K562 (cell line): Measurements from ENCODE around the gene EDDM3A. TPM values are rescaled to one million over a fixed set of nuclear protein-coding genes. Genes with fewer than 3 reads are reported as not detected.

ENCODE experiments used
- ATAC-seq: fragments of 200-7000 bp; cut with Tn5 transposase; 3 replicates; pipeline ENCODE4 v1.9.1; 2020; ENCODE audit warnings: moderate library complexity
- BruUV-seq: library from RNA; stranded (reverse); fragments of 400-500 nt; replicated peaks from 2 replicates; lab custom pipeline; 2021; lab: Mats Ljungman, UMichigan
- CTCF ChIA-PET: fragments of 300-600 bp; formaldehyde crosslinking; extraction: SDS; loops from one replicate; lab custom pipeline; 2021; ENCODE audit warnings: low intra/inter-chr PET ratio; lab: Yijun Ruan, JAX
- POLR2A ChIA-PET: fragments of 300-600, 350-650 bp; sonication (Branson Sonifier 250); formaldehyde crosslinking; extraction: SDS; loops from one replicate; lab custom pipeline; 2021; ENCODE audit warnings: antibody characterized with exemption, inconsistent platforms; lab: Yijun Ruan, JAX
- DNase-seq, 4 experiments: peaks; one replicate each; pipeline versions ENCODE4 v3.0.0 to v3.0.0-alpha.2; 2011 to 2018; ENCODE audit warnings: low spot score in 3 of 4, mixed read lengths in 3 of 4; ENCODE audit errors: extremely low read depth in 1 of 4
- FAIRE-seq: peaks from 2 replicates; lab custom pipeline; 2011; peaks lifted over from hg19 to GRCh38; lab: Jason Lieb, UNC
- H2AFZ ChIP-seq: 2 replicates; pipeline ENCODE4 v1.6.0; 2011; ENCODE audit warnings: low read depth, low read length, control low read depth, inconsistent platforms
- H3K27ac ChIP-seq: fragments of 200-600 bp; 3 replicates; pipeline ENCODE4 v1.8.0; 2011; ENCODE audit warnings: low read depth, mild to moderate bottlenecking, control low read depth, inconsistent platforms, low read length, moderate library complexity, mixed read lengths; ENCODE audit errors: extremely low read depth
- H3K27me3 ChIP-seq, 2 experiments: fragments of 300-600 bp in 1 of 2; 2 replicates in 1 of 2; 3 replicates in 1 of 2; pipeline versions ENCODE4 v1.6.0 to v1.8.0; 2011; ENCODE audit warnings: inconsistent platforms in 2 of 2, low read length in 2 of 2, mild to moderate bottlenecking in 1 of 2, mixed read lengths in 1 of 2, moderate library complexity in 1 of 2; ENCODE audit not compliant: control insufficient read depth in 2 of 2, insufficient read depth in 2 of 2
- H3K36me3 ChIP-seq: fragments of 300-600 bp; 3 replicates; pipeline ENCODE4 v1.8.0; 2011; ENCODE audit warnings: mild to moderate bottlenecking, low read length, inconsistent platforms; ENCODE audit not compliant: control insufficient read depth, insufficient read depth
- H3K4me1 ChIP-seq, 2 experiments: fragments of 200-600 bp in 1 of 2; replicated peaks in 1 of 2; 2 replicates in 1 of 2; 3 replicates in 1 of 2; pipeline versions ENCODE4 v1.5.1 to v1.8.0; 2011; ENCODE audit warnings: inconsistent platforms in 2 of 2, low read length in 2 of 2, mild to moderate bottlenecking in 1 of 2, mixed read lengths in 1 of 2, moderate library complexity in 1 of 2; ENCODE audit not compliant: control insufficient read depth in 2 of 2, insufficient read depth in 2 of 2
- H3K4me2 ChIP-seq: 2 replicates; pipeline ENCODE4 v1.6.1; 2011; ENCODE audit warnings: low read length, control low read depth, inconsistent platforms, mixed read lengths; ENCODE audit not compliant: insufficient read depth
- H3K4me3 ChIP-seq: fragments of 200-600 bp; sonication (generic), shearing (Covaris generic); 2 replicates; pipeline ENCODE4 v1.5.1; 2016; ENCODE audit warnings: control low read depth, inconsistent platforms
- H3K79me2 ChIP-seq: fragments of 200-600 bp; 3 replicates; pipeline ENCODE4 v1.8.0; 2011; ENCODE audit warnings: low read length, inconsistent platforms; ENCODE audit not compliant: control insufficient read depth, insufficient read depth
- H3K9ac ChIP-seq, 2 experiments: 2 replicates each; pipeline versions ENCODE4 v1.6.0 to v1.6.1; 2011; ENCODE audit warnings: low read depth in 2 of 2, low read length in 2 of 2, control low read depth in 1 of 2, inconsistent platforms in 1 of 2, mild to moderate bottlenecking in 1 of 2, mixed read lengths in 1 of 2; ENCODE audit not compliant: insufficient read depth in 1 of 2
- H3K9me1 ChIP-seq: one replicate; pipeline ENCODE4 v1.6.0; 2011; ENCODE audit warnings: inconsistent platforms, mild to moderate bottlenecking, low read length, moderate library complexity; ENCODE audit not compliant: control insufficient read depth, insufficient read depth
- H3K9me3 ChIP-seq: replicated peaks from 2 replicates; pipeline ENCODE4 v1.5.1; 2011; ENCODE audit warnings: low read depth, low read length, inconsistent platforms; ENCODE audit not compliant: control insufficient read depth, insufficient read depth
- H4K20me1 ChIP-seq: replicated peaks from 2 replicates; pipeline ENCODE4 v1.6.1; 2011; ENCODE audit warnings: low read length, inconsistent platforms, mixed read lengths; ENCODE audit not compliant: control insufficient read depth, insufficient read depth
- ARID3A ChIP-seq: IDR thresholded peaks from 2 replicates; pipeline ENCODE4 v1.6.1; 2012; ENCODE audit warnings: low read depth, low read length, improper control_type of control experiment, borderline replicate concordance
- NONO ChIP-seq, 2 experiments: fragments of 200-400 bp in 1 of 2; fragments of 450-650 bp in 1 of 2; formaldehyde crosslinking in 1 of 2; IDR thresholded peaks; 2 replicates each; pipeline ENCODE4 v1.6.1; 2017; ENCODE audit warnings: low read depth in 2 of 2, mild to moderate bottlenecking in 2 of 2, moderate library complexity in 2 of 2, low read length in 1 of 2
- PHTF2 ChIP-seq: fragments of 250-450 bp; sonication (Bioruptor Pico); IDR thresholded peaks from 2 replicates; pipeline ENCODE4 v1.5.0; 2021; ENCODE audit warnings: mild to moderate bottlenecking
- SMAD2 ChIP-seq: fragments of 150-350 bp; IDR thresholded peaks from 2 replicates; pipeline ENCODE4 v1.6.1; 2014; ENCODE audit warnings: low read depth, mild to moderate bottlenecking, low read length
- ZNF507 ChIP-seq: conservative IDR thresholded peaks from 2 replicates; pipeline ENCODE4 v1.6.1; 2017; ENCODE audit warnings: missing genetic modification characterization, missing compliant biosample characterization
- WGBS: fragments of 100-300 bp; shearing (Covaris generic); methylation state at CpG from one replicate; pipeline ENCODE4 v1.1.6; 2016; ENCODE audit warnings: low coverage, mixed read lengths; ENCODE audit not compliant: insufficient coverage; ENCODE audit errors: missing lambda C conversion rate; 5-methylcytosine and 5-hydroxymethylcytosine counted together
- in situ Hi-C: fragments of 300-500 bp; cut with MboI; formaldehyde crosslinking; loops from 4 replicates; pipeline ENCODE4 v1.15.0; 2018; ENCODE audit warnings: inconsistent platforms, mixed read lengths
- intact Hi-C: fragments of 100-400 bp; cut with micrococcal nuclease; formaldehyde crosslinking; loops from 2 replicates; pipeline ENCODE4 v1.14.2; 2022
- polyA plus RNA-seq, 8 experiments: library from polyadenylated mRNA; depleted of rRNA in 4 of 8; stranded (reverse) in 5 of 8; unstranded in 3 of 8; fragments of >200 nt; fragmentation: Nextera tagmentation in 2 of 8; fragmentation: Illumina TruSeq in 1 of 8; extraction: Ambion mirVana in 2 of 8; extraction: Trizol in 1 of 8; gene quantifications; 2 replicates each; pipeline versions ENCODE4 v1.2.1 to v1.2.3, GENCODE V29; 2011 to 2014; ENCODE audit warnings: inconsistent platforms in 1 of 8, missing spikeins in 1 of 8
- total RNA-seq, 7 experiments: library from RNA; depleted of rRNA in 6 of 7; stranded (reverse); fragments of >200 nt in 6 of 7; fragmentation: Illumina TruSeq in 2 of 7; extraction: Trizol in 2 of 7; gene quantifications; 2 replicates each; pipeline versions ENCODE4 v1.2.1 to v1.2.3, GENCODE V29; 2011 to 2021; ENCODE audit warnings: low replicate concordance in 1 of 7
- TF ChIP-seq, protein P1 (sequence below): fragments of 250-450 bp; sonication (Bioruptor Pico); IDR thresholded peaks from 2 replicates; pipeline ENCODE4 v1.5.0; 2022; ENCODE audit warnings: mild to moderate bottlenecking
- TF ChIP-seq, protein P2 (sequence below): fragments of 250-450 bp; sonication (Bioruptor Pico); IDR thresholded peaks from 2 replicates; pipeline ENCODE4 v1.6.1; 2021; ENCODE audit warnings: mild to moderate bottlenecking

The EDDM3A gene
- total and polyA plus RNA-seq, 9 of the 15 experiments (the other 6 are each of a cell fraction or from before 2014, with no cell fraction given) = not detected

DNA sequence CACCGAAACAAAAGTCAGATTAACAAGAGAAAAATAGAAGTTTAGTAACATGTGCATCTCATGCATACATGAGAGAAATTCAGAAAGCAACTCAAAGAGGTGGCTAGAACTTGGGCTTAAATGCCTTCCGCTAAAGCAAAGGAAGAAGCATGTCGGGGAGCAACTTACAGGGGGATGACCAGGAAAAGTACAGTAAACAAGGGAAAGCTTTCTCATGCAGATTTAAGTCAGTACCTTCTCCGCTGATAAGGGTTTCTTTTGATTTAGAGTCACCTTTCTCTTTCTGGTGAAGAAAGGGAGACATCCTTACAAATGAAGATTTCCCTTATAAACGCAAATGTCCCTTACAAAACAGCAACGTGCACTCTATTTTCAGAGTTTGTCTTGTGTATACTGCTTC is 29.4 kb downstream of the EDDM3A start:
- H3K4me1 ChIP-seq = no peaks in the 10 kb centered on the region
- H3K27me3 ChIP-seq = no peaks in the 10 kb centered on the region
- no peak for DNase-seq
- no peak overlapping the region for H3K4me2 ChIP-seq
- H2AFZ ChIP-seq = 0 out of 2 replicates have a peak overlapping the region, but pooled peaks have one; percentile 14
- H3K9me1 ChIP-seq = no peaks in the 10 kb centered on the region
- no peaks in the 10 kb centered on the region for H3K79me2 ChIP-seq
- no TSS peak for BruUV-seq
- no peak for ATAC-seq
- TF ChIP-seq ZNF507 (tag) (no peak), NONO (IDR thresholded peaks at IDR 0.05; ENCODE audit: low read depth in 2 of 2, low read length in 1 of 2) (no peak), SMAD2 (no peak), ARID3A (no peak), PHTF2 (no peak)
- TF ChIP-seq, protein P1, sequence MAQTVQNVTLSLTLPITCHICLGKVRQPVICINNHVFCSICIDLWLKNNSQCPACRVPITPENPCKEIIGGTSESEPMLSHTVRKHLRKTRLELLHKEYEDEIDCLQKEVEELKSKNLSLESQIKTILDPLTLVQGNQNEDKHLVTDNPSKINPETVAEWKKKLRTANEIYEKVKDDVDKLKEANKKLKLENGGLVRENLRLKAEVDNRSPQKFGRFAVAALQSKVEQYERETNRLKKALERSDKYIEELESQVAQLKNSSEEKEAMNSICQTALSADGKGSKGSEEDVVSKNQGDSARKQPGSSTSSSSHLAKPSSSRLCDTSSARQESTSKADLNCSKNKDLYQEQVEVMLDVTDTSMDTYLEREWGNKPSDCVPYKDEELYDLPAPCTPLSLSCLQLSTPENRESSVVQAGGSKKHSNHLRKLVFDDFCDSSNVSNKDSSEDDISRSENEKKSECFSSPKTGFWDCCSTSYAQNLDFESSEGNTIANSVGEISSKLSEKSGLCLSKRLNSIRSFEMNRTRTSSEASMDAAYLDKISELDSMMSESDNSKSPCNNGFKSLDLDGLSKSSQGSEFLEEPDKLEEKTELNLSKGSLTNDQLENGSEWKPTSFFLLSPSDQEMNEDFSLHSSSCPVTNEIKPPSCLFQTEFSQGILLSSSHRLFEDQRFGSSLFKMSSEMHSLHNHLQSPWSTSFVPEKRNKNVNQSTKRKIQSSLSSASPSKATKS = no peak
- TF ChIP-seq, protein P2, sequence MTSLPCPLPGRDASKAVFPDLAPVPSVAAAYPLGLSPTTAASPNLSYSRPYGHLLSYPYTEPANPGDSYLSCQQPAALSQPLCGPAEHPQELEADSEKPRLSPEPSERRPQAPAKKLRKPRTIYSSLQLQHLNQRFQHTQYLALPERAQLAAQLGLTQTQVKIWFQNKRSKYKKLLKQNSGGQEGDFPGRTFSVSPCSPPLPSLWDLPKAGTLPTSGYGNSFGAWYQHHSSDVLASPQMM = no peak
- H3K36me3 ChIP-seq = no peaks in the 10 kb centered on the region
- H3K9ac ChIP-seq = no peak overlapping the region
- no peaks in the 10 kb centered on the region for H4K20me1 ChIP-seq
- FAIRE-seq = no peak
- H3K27ac ChIP-seq = no peak overlapping the region
- no peak overlapping the region for H3K4me3 ChIP-seq
- in situ Hi-C loops = no loop called here
- POLR2A ChIA-PET = interaction anchor here (0.9 to 1.2 kb wide), 2 partner anchors 10 to 116 kb away, joined by 3 read pairs; no protein-coding TSS in a partner anchor
- H3K9me3 ChIP-seq = no peaks in the 10 kb centered on the region
- 34% methylated on average over 6 of the region's 6 CpGs for WGBS
- CTCF ChIA-PET = no interaction called here
- intact Hi-C loops = no loop called here
